Transverse colon (tissue), 4 donors: ENCODE results near the gene NUDT9. TPM values are rescaled to one million over a fixed set of nuclear protein-coding genes. Genes with fewer than 3 reads are reported as not detected.

Experiments
- DNase-seq: peaks from one replicate; pipeline ENCODE4 v3.0.0-alpha.2; 2019
- H3K27ac ChIP-seq, 4 donors: fragments of 200-600 bp; sonication (generic); 2 replicates each; pipeline ENCODE4 v1.5.1; 2016 to 2018; ENCODE audit warnings: inconsistent platforms in 4 of 4
- H3K27me3 ChIP-seq: fragments of 200-600 bp; sonication (generic); 2 replicates; pipeline ENCODE4 v1.5.1; 2017; ENCODE audit warnings: inconsistent platforms
- H3K36me3 ChIP-seq, 4 donors: fragments of 200-600 bp; sonication (generic); 2 replicates each; pipeline ENCODE4 v1.5.1; 2017 to 2019; ENCODE audit warnings: inconsistent platforms in 4 of 4
- H3K4me1 ChIP-seq, 4 donors: fragments of 200-600 bp; sonication (generic); 2 replicates each; pipeline ENCODE4 v1.5.1; 2017 to 2020; ENCODE audit warnings: inconsistent platforms in 4 of 4
- H3K4me3 ChIP-seq, 4 donors: fragments of 200-600 bp; sonication (generic); 1 replicate in 1 of 4; 2 replicates in 3 of 4; pipeline versions ENCODE4 v1.5.1 to v1.6.1; 2017 to 2019; ENCODE audit warnings: inconsistent platforms in 4 of 4
- H3K9me3 ChIP-seq, 2 donors: fragments of 200-600 bp; sonication (generic); 2 replicates each; pipeline ENCODE4 v1.5.1; 2017 to 2019; ENCODE audit warnings: inconsistent platforms in 2 of 2
- EP300 ChIP-seq: sonication (generic); formaldehyde crosslinking; IDR thresholded peaks from one replicate; pipeline ENCODE4 v1.6.1; 2017; ENCODE audit warnings: antibody characterized with exemption, low read depth
- POLR2A ChIP-seq: fragments of 450-650 bp; IDR thresholded peaks from one replicate; pipeline ENCODE4 v1.6.1; 2016; ENCODE audit warnings: antibody characterized with exemption, mild to moderate bottlenecking, moderate library complexity
- POLR2AphosphoS5 ChIP-seq, 3 donors: sonication (generic); formaldehyde crosslinking; IDR thresholded peaks; one replicate each; pipeline ENCODE4 v1.6.1; 2016; ENCODE audit warnings: antibody characterized with exemption in 3 of 3
- WGBS, 2 donors: methylation state at CpG; one replicate each; pipeline ENCODE4 v1.1.5; 2018; ENCODE audit warnings: low coverage in 1 of 2; 5-methylcytosine and 5-hydroxymethylcytosine counted together
- in situ Hi-C, 4 donors: fragments of 200-750 bp; cut with MboI; loops; one replicate each; pipeline versions ENCODE4 v1.15.0 to v1.15.1; 2017; ENCODE audit warnings: low sequenced_read_pairs in 3 of 4, low pct_ligation_motif_present in 1 of 4, low pct_unique_long_range_greater_than_20kb in 1 of 4
- intact Hi-C: fragments of 100-400 bp; cut with DNase I; formaldehyde crosslinking; loops from one replicate; pipeline ENCODE4 v1.15.1; 2023; ENCODE audit warnings: low total_unique reads
- total RNA-seq, 4 donors: library from RNA; depleted of rRNA; stranded (reverse); fragments of >200 nt; gene quantifications; one replicate each; pipeline ENCODE4 v1.1.0, GENCODE V29; 2016
- TF ChIP-seq, protein P1 (sequence below), 5 experiments: fragments of 200-600 bp in 3 of 5; fragments of 450-650 bp in 2 of 5; sonication (generic) in 3 of 5; IDR thresholded peaks; 1 replicate in 2 of 5; 2 replicates in 3 of 5; pipeline ENCODE4 v1.5.1; 2016 to 2017; ENCODE audit warnings: antibody characterized with exemption in 5 of 5, inconsistent platforms in 3 of 5, mild to moderate bottlenecking in 2 of 5, moderate library complexity in 1 of 5

Gene NUDT9
- total RNA-seq, 4 donors from 2014 or later, result 7.6 to 25.7 (median 20.1) TPM

DNA sequence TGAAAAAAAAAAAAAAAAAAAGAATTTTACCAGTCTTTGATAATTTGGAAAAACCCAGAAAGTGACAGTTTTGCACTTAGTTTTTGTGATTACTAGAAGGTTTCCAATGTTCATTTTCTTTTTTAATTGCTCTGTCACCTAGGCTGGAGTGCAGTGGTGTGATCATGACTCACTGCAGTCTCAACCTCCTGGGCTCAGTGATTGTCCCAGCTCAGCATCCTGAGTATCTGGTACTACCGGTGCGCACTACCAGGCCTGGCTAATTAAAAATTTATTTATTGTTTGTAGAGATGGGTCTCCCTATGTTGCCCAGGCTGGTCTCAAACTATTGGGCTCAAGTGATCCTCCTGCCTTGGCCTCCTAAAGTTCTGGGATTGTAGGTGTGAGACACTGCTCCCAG, 3.3 kb downstream of the NUDT9 start:
- no peak for DNase-seq
- H3K4me1 ChIP-seq, result peaks cover 13 to 34% (median 19%) of the 10 kb centered on the region in 4 donors
- H3K36me3 ChIP-seq, result no peaks in the 10 kb centered on the region
- no peak overlapping the region for H3K4me3 ChIP-seq
- WGBS, 2 donors, result 92 to 97% methylated on average over 2 of the region's 2 CpGs
- intact Hi-C loops (no loop called here), in situ Hi-C loops (no loop called here)
- H3K9me3 ChIP-seq, result no peaks in the 10 kb centered on the region
- no peak for TF ChIP-seq POLR2A
- no peak for TF ChIP-seq EP300
- no peak for TF ChIP-seq POLR2AphosphoS5 (IDR thresholded peaks at IDR 0.05)
- TF ChIP-seq, protein P1, sequence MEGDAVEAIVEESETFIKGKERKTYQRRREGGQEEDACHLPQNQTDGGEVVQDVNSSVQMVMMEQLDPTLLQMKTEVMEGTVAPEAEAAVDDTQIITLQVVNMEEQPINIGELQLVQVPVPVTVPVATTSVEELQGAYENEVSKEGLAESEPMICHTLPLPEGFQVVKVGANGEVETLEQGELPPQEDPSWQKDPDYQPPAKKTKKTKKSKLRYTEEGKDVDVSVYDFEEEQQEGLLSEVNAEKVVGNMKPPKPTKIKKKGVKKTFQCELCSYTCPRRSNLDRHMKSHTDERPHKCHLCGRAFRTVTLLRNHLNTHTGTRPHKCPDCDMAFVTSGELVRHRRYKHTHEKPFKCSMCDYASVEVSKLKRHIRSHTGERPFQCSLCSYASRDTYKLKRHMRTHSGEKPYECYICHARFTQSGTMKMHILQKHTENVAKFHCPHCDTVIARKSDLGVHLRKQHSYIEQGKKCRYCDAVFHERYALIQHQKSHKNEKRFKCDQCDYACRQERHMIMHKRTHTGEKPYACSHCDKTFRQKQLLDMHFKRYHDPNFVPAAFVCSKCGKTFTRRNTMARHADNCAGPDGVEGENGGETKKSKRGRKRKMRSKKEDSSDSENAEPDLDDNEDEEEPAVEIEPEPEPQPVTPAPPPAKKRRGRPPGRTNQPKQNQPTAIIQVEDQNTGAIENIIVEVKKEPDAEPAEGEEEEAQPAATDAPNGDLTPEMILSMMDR (IDR thresholded peaks at IDR 0.05), result no peak
- H3K27ac ChIP-seq, result no peak overlapping the region
- no peaks in the 10 kb centered on the region for H3K27me3 ChIP-seq

DNA sequence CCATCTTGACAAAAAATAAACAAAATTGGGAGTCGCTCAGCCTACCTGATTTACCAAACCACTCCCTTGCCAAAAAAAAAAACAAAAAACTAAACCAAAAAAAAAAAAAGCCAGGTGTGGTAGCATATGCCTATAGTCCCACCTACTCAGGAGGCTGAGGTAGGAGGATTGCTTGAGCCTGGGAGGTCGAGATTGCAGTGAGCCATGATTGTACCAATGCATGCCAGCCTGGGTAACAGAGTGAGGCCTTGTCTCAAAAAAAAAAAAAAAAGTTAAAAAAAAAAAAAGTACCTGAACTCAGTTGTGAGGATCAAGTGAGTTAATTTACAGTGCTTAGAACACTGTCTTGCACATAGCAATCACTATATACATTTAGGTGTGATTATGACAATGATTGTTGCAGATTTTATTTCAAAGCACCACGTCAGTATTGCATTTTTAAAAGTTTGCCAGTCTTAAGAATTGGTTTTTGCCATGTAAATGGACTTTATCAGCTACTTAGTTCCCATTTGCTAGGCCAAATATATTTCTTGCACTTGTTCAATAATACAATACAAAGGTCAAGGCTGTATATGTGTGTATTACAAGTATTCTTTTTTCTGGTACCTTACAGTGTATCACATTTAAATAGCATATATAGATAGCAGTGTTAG, 4.6 kb downstream of the NUDT9 start:
- no peak overlapping the region for H3K27ac ChIP-seq
- no peaks in the 10 kb centered on the region for H3K27me3 ChIP-seq
- in situ Hi-C loops (no loop called here), intact Hi-C loops (no loop called here)
- TF ChIP-seq, protein P1 (IDR thresholded peaks at IDR 0.05), result no peak
- TF ChIP-seq EP300, result no peak
- no peak for TF ChIP-seq POLR2AphosphoS5 (IDR thresholded peaks at IDR 0.05)
- TF ChIP-seq POLR2A, result no peak
- no peak overlapping the region for H3K4me3 ChIP-seq
- no peaks in the 10 kb centered on the region for H3K36me3 ChIP-seq
- no peaks in the 10 kb centered on the region for H3K9me3 ChIP-seq
- DNase-seq, result no peak
- H3K4me1 ChIP-seq, result peaks cover 3 to 24% (median 13%) of the 10 kb centered on the region in 4 donors
- 71 to 81% methylated on average over 3 of the region's 3 CpGs for WGBS, 2 donors

DNA sequence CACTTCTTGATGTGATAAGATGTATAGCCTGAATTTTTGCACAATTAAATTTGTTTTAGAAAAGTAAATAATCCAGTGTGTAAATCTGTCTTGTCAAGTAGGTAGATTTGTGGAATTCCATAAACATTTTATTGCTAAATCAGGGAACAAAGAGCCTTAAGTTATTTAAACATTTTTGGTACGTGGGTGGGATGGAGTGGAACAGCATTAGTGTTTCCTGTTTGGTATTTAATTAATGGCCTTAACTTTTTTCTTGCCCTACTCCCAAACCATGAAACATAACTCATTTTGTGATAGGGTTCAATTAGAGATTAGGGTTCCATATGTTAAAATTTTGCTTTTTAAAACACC, 5.1 kb downstream of the NUDT9 start:
- Histone ChIP-seq H3K4me1 (peaks cover 3 to 22% (median 12%) of the 10 kb centered on the region in 4 donors), H3K9me3 (no peaks in the 10 kb centered on the region), H3K4me3 (no peak overlapping the region), H3K27ac (no peak overlapping the region), H3K27me3 (no peaks in the 10 kb centered on the region), H3K36me3 (no peaks in the 10 kb centered on the region)
- DNase-seq, result no peak
- no peak for TF ChIP-seq EP300
- no peak for TF ChIP-seq POLR2A
- no peak for TF ChIP-seq POLR2AphosphoS5 (IDR thresholded peaks at IDR 0.05)
- TF ChIP-seq, protein P1 (IDR thresholded peaks at IDR 0.05), result no peak
- 37 to 63% methylated on average over 1 of the region's 1 CpG for WGBS, 2 donors
- in situ Hi-C loops (no loop called here), intact Hi-C loops (no loop called here)

DNA sequence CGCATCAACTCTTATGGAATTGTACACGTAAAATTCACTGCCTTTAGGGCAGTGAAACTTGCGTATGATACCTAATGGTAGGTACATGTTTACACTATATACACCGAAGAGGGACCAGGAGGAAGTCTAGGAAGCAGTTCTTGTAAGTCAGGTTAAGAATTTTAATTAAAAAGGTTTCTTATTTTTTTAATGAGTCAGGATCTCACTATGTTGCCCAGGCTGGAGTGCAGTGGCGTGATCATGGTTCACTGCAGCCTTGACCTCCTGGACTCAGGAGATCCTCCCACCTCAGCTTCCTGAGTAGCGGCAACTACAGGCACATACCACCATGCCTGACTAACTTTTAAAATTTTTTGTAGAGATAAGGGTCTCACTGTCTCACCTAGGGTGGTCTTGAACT, 6.6 kb downstream of the NUDT9 start:
- no peaks in the 10 kb centered on the region for H3K9me3 ChIP-seq
- intact Hi-C loops, result no loop called here
- no peaks in the 10 kb centered on the region for H3K27me3 ChIP-seq
- H3K4me1 ChIP-seq, result peaks cover 3 to 15% (median 9%) of the 10 kb centered on the region in 4 donors
- TF ChIP-seq, protein P1 (IDR thresholded peaks at IDR 0.05), result no peak
- TF ChIP-seq POLR2A (no peak), POLR2AphosphoS5 (IDR thresholded peaks at IDR 0.05) (no peak), EP300 (no peak)
- 94 to 95% methylated on average over 3 to 6 of the region's 6 CpGs for WGBS, 2 donors
- H3K27ac ChIP-seq, result no peak overlapping the region
- DNase-seq, result no peak
- H3K36me3 ChIP-seq, result no peaks in the 10 kb centered on the region
- in situ Hi-C loops, result no loop called here
- H3K4me3 ChIP-seq, result no peak overlapping the region
